ENCODE results near the gene ANKRD13C. TPM values are rescaled to one million over a fixed set of nuclear protein-coding genes. Genes with fewer than 3 reads are reported as not detected.

Gene ANKRD13C
- 7.6 and 10.7 TPM in 2 replicates for total RNA-seq

DNA sequence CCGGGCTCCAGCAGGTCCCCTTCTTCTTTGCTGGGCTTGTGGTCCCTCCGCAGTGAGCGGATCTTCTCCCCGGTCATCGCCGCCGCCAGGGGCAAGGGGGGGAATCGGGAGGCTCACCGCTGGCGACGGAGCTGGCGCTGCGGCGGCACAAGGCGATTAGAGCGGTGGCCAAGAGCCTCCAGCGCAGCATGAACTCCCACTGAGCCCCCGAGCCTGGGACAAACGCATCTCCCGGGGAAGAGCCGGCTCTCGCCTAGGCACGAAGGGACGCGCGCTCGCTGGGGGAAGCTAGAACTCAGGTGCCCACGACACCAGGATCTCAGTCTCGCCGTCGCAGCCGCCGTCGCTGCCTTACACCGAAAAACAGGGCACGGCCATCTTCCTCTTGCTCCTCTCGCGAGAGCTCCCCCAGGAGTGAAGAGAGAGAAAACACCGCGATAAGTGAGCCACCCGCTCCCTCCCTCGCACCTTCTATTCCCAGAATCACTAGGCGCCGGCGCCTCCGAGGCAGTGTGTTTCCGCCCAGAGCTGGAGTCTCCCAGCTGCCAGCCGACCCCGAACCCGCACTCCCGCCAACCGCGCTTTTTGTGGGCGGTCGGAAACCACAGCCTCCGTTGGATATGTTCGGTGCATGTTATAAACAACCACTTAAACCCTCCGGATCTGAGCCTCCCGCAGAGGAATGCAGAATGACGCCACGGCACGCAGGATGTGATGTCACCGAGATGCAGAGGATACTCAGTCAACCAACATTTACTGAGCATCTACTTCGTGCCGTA lies at the start of gene ANKRD13C:
Gene ANKRD13C (minus strand): TSS at position 391 of the 779 bp plus-strand sequence. CDS start 314 bp downstream, at position 77.

DNA sequence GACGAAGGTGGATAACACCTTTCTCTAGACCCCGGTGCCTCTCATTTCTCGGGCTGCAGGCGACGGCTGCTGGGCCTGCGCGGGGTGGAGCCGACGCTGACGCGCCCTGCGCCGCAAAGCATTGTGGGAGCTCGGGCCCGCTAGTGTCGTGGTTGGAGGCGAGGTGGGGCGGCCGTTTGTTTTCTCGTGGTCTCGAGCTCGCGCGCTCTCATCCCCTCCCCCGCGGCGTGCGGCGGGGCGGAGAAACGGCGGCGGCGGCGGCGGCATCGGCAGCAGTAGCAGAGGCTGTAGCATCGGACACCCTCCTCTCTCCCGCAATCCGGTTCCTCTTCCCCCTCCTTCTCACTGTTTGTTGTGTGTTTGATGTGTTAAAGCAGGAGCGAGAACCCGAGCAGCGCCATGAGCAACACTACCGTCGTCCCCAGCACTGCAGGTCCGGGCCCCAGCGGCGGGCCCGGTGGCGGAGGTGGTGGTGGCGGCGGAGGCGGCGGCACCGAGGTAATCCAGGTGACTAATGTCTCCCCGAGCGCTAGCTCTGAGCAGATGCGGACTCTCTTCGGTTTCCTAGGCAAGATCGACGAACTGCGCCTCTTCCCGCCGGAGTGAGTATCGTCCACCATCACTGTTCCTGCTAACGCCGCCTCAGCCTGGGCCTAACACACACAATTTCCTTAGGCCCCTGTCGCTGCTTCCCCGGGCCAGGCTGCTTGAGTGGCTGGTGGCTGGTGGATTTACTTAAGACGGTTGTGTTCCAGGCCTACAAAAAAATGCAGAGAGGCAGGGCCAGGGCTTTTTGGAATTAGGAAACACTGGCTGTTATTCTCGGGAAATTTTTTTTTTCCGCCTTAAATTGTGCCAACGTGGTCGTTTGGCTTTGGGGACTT lies 133.0 kb downstream of the ANKRD13C start, which contains the start of gene SRSF11:
Gene SRSF11 (plus strand): TSS at position 143 of the 884 bp plus-strand sequence. CDS start 257 bp downstream, at position 400.

Other genes with a start within 250 kb of the ANKRD13C start
- 16.8 and 18.3 TPM in 2 replicates for gene LRRC40, start 149.1 kb downstream of the ANKRD13C start, total RNA-seq
- 43.7 and 65.4 TPM in 2 replicates for gene SRSF11, start 133.3 kb downstream of the ANKRD13C start, total RNA-seq
- gene CTH, start 56.5 kb upstream of the ANKRD13C start, total RNA-seq: 1.3 and 1.6 TPM in 2 replicates